ENCODE results near the gene SLC9B2. TPM values are rescaled to one million over a fixed set of nuclear protein-coding genes. Genes with fewer than 3 reads are reported as not detected.

SLC9B2 gene
- polyA plus RNA-seq, 1 experiment = 10.1 TPM

DNA sequence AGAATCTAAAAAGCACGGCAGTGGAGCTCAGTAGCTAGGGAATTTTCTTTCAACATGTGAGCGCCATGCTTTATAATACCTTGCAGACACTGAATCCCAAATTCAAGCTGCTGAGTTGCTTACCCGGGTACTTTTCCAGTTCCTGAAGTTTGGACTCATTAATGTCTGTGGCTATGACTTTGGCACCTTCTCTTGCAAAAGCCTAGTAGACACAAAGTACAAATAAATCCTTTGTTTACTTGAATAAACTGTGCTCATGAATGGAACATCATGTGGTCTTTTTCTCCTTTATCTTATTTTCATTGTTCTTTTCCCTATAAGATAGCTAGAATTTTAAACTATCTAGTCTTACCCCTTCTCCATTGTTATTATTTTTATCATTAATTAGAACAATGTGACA is 18.5 kb upstream of the SLC9B2 start:
- TF ChIP-seq, protein P1, sequence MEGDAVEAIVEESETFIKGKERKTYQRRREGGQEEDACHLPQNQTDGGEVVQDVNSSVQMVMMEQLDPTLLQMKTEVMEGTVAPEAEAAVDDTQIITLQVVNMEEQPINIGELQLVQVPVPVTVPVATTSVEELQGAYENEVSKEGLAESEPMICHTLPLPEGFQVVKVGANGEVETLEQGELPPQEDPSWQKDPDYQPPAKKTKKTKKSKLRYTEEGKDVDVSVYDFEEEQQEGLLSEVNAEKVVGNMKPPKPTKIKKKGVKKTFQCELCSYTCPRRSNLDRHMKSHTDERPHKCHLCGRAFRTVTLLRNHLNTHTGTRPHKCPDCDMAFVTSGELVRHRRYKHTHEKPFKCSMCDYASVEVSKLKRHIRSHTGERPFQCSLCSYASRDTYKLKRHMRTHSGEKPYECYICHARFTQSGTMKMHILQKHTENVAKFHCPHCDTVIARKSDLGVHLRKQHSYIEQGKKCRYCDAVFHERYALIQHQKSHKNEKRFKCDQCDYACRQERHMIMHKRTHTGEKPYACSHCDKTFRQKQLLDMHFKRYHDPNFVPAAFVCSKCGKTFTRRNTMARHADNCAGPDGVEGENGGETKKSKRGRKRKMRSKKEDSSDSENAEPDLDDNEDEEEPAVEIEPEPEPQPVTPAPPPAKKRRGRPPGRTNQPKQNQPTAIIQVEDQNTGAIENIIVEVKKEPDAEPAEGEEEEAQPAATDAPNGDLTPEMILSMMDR (IDR thresholded peaks at IDR 0.05; ENCODE audit: low read depth, low read length) = no peak
- no peak for DNase-seq (ENCODE audit: low read depth, low spot score)
- Histone ChIP-seq H3K9me3 (ENCODE audit: control insufficient read depth, insufficient read depth, low read length) (no peaks in the 10 kb centered on the region), H3K27me3 (ENCODE audit: control insufficient read depth, insufficient read depth, low read length) (no peaks in the 10 kb centered on the region), H3K4me3 (ENCODE audit: low read depth, low read length) (no peak overlapping the region), H3K27ac (ENCODE audit: low read depth, low read length) (no peak overlapping the region)
- POLR2A ChIA-PET = no interaction called here
- CTCF ChIA-PET = interaction anchor here (0.7 to 1.8 kb wide), 3 partner anchors 49 to 475 kb away, joined by 5 to 7 read pairs (median 5); no protein-coding TSS in a partner anchor

DNA sequence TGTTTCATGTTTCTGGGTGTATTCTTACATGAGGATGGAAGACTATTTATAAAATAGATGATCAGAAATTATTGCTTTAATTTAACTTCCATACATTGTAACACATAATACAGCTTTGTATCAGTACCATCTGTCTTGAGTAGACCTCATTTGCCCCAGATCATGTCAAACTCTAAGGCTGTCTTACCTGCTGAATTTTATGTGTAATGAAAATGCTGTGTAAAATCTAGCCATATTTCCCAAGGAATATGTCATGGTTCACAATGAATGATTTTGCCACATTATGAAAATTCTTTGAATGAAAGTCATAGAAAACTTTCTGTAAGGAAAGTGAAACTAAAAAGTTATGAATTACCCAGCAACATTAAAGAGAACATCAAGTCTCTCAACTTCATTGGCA is 15.7 kb upstream of the SLC9B2 start:
- no peak overlapping the region for H3K4me3 ChIP-seq (ENCODE audit: low read depth, low read length)
- no peak overlapping the region for H3K27ac ChIP-seq (ENCODE audit: low read depth, low read length)
- ChIA-PET POLR2A (no interaction called here), CTCF (interaction anchor here (0.6 to 6.5 kb wide), 30 partner anchors 8 to 664 kb away, joined by 3 to 72 read pairs (median 6); partner anchors contain the start of genes BDH2, CISD2, SLC9B1 and SLC9B2)
- H3K27me3 ChIP-seq (ENCODE audit: control insufficient read depth, insufficient read depth, low read length) = no peaks in the 10 kb centered on the region
- TF ChIP-seq, protein P1 (IDR thresholded peaks at IDR 0.05; ENCODE audit: low read depth, low read length) = no peak
- DNase-seq (ENCODE audit: low read depth, low spot score) = no peak
- no peaks in the 10 kb centered on the region for H3K9me3 ChIP-seq (ENCODE audit: control insufficient read depth, insufficient read depth, low read length)

DNA sequence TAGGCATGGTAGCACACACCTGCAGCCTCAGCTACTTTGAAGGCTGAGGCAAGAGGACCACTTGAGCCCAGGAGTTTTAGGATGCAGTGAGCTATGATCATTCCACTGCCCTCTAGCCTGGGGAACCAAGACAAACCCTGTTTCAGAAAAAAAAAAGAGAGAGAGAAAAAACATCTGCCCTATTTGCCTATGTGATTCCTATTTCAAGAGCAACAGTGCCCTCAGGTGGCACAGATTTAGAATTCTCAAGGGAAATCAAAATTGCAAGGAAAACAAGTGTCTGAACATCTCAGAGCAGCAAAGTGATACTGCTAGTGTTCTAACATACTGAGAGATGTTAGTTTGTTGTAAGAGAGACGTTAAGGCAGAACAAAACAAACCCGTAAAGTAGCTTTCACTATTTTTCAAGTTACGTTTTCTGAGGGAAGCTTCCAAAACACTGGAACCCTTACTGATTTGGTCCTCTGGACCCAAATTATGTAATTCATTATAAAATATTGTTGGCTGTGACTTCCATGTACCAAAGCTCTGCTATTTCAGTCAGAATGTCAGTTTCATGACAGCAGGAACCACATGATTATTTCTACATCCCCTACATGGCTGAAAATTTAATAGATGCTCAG is 15.2 kb upstream of the SLC9B2 start:
- Histone ChIP-seq H3K9me3 (ENCODE audit: control insufficient read depth, insufficient read depth, low read length) (no peaks in the 10 kb centered on the region), H3K4me3 (ENCODE audit: low read depth, low read length) (no peak overlapping the region), H3K27ac (ENCODE audit: low read depth, low read length) (no peak overlapping the region), H3K27me3 (ENCODE audit: control insufficient read depth, insufficient read depth, low read length) (no peaks in the 10 kb centered on the region)
- ChIA-PET CTCF (interaction anchor here (0.6 to 6.5 kb wide), 45 partner anchors 9 to 663 kb away, joined by 3 to 72 read pairs (median 5); partner anchors contain the start of genes BDH2, CISD2, SLC9B1 and SLC9B2), POLR2A (interaction anchor here (0.6 kb wide), 1 partner anchor 15 kb away, joined by 4 read pairs; the partner anchor contains the start of gene SLC9B2)
- TF ChIP-seq, protein P1 (IDR thresholded peaks at IDR 0.05; ENCODE audit: low read depth, low read length) = peak; percentile 73
- DNase-seq (ENCODE audit: low read depth, low spot score) = peak; percentile 32

DNA sequence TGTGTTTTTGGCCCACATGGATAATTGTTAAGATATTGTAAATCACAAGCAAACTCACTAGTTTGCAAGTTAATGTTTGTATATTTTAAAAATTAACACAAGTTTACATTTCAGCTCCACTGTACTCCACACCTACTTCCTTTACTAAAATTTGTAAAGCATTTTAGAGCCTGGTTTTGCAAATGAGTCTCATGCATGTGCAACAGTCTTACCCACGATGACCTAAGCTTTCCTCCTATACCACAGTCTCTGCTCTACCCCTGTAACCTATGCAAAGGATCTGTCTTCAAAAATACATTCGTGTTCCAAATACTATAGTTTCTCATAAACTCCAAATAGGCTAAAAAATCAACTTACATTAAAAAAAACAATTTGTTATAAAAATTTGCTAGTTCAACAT is 12.9 kb upstream of the SLC9B2 start:
- TF ChIP-seq, protein P1 (IDR thresholded peaks at IDR 0.05; ENCODE audit: low read depth, low read length) = no peak
- H3K9me3 ChIP-seq (ENCODE audit: control insufficient read depth, insufficient read depth, low read length) = no peaks in the 10 kb centered on the region
- ChIA-PET CTCF (interaction anchor here (0.8 to 6.5 kb wide), 7 partner anchors 11 to 659 kb away, joined by 3 to 72 read pairs (median 3); partner anchors contain the start of gene SLC9B2), POLR2A (no interaction called here)
- H3K27ac ChIP-seq (ENCODE audit: low read depth, low read length) = no peak overlapping the region
- no peak overlapping the region for H3K4me3 ChIP-seq (ENCODE audit: low read depth, low read length)
- no peak for DNase-seq (ENCODE audit: low read depth, low spot score)
- no peaks in the 10 kb centered on the region for H3K27me3 ChIP-seq (ENCODE audit: control insufficient read depth, insufficient read depth, low read length)

DNA sequence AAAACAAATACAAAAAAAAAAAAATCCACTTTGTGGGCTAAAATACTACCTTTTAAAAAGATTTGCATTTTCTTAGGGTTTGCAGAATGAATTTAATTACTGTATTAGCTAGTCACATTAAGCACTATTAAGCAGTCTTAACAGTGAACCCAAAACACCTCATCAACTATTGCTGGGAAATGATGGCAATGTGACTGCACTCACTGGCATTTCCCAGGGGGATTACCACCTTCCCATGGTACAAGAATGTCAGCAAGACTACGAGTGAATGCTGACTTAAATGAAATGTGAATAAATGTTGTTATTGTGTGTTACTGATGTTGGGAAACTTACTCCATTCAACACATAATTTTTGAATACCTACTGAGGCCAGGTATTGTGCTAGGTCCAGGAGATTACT is 10.0 kb upstream of the SLC9B2 start:
- H3K27me3 ChIP-seq (ENCODE audit: control insufficient read depth, insufficient read depth, low read length) = no peaks in the 10 kb centered on the region
- CTCF ChIA-PET = interaction anchor here (0.7 kb wide), 1 partner anchor 1741 kb away, joined by 3 read pairs; no protein-coding TSS in a partner anchor
- H3K27ac ChIP-seq (ENCODE audit: low read depth, low read length) = no peak overlapping the region
- DNase-seq (ENCODE audit: low read depth, low spot score) = no peak
- H3K9me3 ChIP-seq (ENCODE audit: control insufficient read depth, insufficient read depth, low read length) = no peaks in the 10 kb centered on the region
- TF ChIP-seq, protein P1 (IDR thresholded peaks at IDR 0.05; ENCODE audit: low read depth, low read length) = no peak
- POLR2A ChIA-PET = no interaction called here
- H3K4me3 ChIP-seq (ENCODE audit: low read depth, low read length) = no peak overlapping the region

Measured in AG04450 (cell line).